ENCODE results near the gene RPS16.

RPS16 gene

DNA sequence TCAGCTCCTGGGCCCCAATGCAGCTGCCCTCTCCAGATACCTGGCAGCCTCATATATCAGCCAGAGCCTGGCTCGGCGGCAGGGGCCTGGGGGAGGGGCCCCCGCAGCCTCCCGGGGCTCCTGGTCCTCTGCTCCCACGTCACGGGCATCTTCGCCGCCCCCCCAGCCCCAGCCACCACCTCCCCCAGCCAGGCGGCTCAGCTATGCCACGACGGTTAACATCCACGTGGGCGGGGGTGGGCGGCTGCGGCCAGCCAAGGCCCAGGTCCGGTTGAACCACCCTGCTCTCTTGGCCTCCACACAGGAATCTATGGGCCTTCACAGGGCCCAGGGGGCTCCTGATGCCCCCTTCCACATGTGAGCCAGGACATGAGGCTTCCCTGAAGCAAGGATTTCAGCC lies 10.8 kb downstream of the RPS16 start:
- POLR2A ChIA-PET = no interaction called here
- DNase-seq (ENCODE audit: extremely low spot score) = no peak
- CTCF ChIA-PET = interaction anchor here (1.8 kb wide), 1 partner anchor 13 kb away, joined by 7 read pairs; the partner anchor contains the start of gene PLEKHG2
- TF ChIP-seq, protein P1, sequence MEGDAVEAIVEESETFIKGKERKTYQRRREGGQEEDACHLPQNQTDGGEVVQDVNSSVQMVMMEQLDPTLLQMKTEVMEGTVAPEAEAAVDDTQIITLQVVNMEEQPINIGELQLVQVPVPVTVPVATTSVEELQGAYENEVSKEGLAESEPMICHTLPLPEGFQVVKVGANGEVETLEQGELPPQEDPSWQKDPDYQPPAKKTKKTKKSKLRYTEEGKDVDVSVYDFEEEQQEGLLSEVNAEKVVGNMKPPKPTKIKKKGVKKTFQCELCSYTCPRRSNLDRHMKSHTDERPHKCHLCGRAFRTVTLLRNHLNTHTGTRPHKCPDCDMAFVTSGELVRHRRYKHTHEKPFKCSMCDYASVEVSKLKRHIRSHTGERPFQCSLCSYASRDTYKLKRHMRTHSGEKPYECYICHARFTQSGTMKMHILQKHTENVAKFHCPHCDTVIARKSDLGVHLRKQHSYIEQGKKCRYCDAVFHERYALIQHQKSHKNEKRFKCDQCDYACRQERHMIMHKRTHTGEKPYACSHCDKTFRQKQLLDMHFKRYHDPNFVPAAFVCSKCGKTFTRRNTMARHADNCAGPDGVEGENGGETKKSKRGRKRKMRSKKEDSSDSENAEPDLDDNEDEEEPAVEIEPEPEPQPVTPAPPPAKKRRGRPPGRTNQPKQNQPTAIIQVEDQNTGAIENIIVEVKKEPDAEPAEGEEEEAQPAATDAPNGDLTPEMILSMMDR (IDR thresholded peaks at IDR 0.05; ENCODE audit: control extremely low read depth, extremely low read depth, low read depth, missing control alignments) = no peak

DNA sequence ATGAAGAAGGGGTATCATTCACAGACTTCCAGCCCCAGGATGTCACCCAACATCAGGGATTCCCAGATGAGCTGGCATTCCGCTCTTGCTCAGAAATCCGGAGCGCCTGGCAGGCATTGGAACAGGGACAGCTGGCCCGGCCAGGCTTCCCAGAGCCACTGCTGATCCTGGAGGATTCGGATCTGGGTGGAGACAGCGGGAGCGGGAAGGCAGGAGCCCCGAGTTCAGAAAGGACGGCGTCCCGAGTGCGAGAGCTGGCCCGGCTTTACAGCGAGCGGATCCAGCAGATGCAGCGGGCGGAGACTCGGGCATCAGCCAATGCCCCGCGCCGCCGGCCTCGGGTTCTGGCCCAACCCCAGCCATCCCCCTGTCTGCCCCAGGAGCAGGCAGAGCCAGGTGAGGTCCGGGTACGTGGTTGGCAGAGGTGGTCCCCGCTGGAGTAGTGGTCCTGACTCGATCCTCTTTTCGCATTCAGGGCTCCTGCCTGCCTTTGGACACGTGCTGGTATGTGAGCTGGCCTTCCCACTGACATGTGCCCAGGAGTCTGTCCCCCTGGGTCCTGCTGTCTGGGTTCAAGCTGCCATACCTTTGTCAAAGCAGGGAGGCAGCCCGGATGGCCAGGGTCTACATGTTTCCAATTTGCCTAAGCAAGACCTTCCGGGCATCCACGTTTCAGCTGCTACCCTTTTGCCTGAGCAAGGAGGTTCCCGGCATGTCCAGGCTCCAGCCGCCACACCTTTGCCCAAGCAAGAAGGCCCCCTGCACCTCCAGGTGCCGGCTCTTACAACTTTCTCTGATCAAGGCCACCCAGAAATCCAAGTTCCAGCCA lies 12.3 kb downstream of the RPS16 start:
- CTCF ChIA-PET = interaction anchor here (1.0 to 2.0 kb wide), 3 partner anchors 10 to 26 kb away, joined by 3 to 8 read pairs (median 7); partner anchors contain the start of gene PLEKHG2

DNA sequence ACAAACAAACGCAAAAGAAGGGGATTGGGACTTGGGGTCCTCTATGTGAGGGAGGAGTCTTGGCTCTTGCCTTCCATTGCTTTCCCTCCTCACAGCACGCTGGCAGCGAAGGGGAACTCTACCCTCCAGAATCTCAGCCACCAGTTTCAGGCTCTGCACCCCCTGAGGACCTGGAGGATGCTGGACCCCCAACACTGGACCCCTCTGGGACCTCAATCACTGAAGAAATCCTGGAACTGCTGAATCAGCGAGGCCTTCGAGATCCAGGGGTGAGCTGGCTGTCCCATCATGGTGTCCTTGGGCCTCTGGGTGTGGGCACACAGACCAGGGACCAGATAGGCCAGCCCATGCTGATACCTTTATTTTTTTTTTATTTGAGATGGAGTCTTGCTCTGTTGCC lies 13.7 kb downstream of the RPS16 start:
- TF ChIP-seq, protein P1 (IDR thresholded peaks at IDR 0.05; ENCODE audit: control extremely low read depth, extremely low read depth, low read depth, missing control alignments) = no peak
- DNase-seq (ENCODE audit: extremely low spot score) = no peak
- ChIA-PET CTCF (interaction anchor here (1.0 to 3.4 kb wide), 3 partner anchors 10 to 81 kb away, joined by 3 to 9 read pairs (median 8); partner anchors contain the start of gene PLEKHG2), POLR2A (interaction anchor here (0.7 to 2.1 kb wide), 3 partner anchors 11 to 60 kb away, joined by 3 to 7 read pairs (median 3); partner anchors contain the start of genes MED29 and PAF1)

More for the DNA sequence above, 12.3 kb downstream of the RPS16 start:
- TF ChIP-seq, protein P1 (IDR thresholded peaks at IDR 0.05; ENCODE audit: control extremely low read depth, extremely low read depth, low read depth, missing control alignments) = no peak
- POLR2A ChIA-PET = interaction anchor here (0.6 to 2.1 kb wide), 4 partner anchors 10 to 43 kb away, joined by 4 to 10 read pairs (median 6); partner anchors contain the start of gene RPS16
- DNase-seq (ENCODE audit: extremely low spot score) = no peak

DNA sequence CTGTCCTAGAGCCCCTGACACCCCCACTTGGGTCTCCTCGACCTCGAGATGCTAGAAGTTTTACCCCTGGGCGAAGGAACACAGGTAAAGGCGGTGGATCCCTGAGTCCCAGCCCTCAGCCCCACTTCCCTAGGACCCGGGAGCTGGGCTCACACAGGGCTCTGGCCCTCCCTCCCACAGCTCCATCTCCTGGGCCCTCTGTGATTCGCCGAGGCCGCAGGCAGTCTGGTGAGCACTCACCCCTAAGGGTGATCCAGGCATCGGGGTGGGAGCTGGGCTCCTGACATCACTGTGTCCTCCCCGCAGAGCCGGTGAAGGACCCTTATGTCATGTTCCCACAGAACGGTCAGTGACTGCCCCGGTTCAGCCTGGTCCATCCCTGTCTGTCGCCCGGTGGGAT lies 15.0 kb downstream of the RPS16 start:
- ChIA-PET CTCF (interaction anchor here (1.0 to 3.5 kb wide), 6 partner anchors 8 to 82 kb away, joined by 3 to 15 read pairs (median 7); partner anchors contain the start of gene PLEKHG2), POLR2A (interaction anchor here (1.0 to 2.5 kb wide), 4 partner anchors 8 to 13 kb away, joined by 4 to 7 read pairs (median 6); partner anchors contain the start of gene PLEKHG2)
- TF ChIP-seq, protein P1 (IDR thresholded peaks at IDR 0.05; ENCODE audit: control extremely low read depth, extremely low read depth, low read depth, missing control alignments) = no peak
- no peak for DNase-seq (ENCODE audit: extremely low spot score)

DNA sequence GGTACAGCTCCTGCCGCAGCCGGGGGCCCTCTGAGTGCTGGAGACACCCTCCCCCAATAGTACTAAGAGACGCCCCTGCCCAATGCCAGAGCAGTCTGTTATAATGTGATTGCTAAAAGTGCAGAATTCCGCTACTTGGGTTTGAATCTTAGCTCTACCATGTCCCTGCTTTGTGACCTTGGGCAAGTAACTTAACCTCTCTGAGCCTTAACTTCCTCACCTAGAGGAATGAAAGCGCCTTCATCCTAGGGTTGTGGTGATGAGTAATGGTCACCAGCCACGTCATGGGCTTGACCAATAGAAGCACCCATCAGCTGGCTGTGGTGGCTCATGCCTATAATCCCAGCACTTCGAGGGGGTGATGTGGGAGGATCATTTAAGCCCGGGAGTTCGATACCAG lies 16.7 kb downstream of the RPS16 start:
- ChIA-PET CTCF (interaction anchor here (1.9 to 3.5 kb wide), 3 partner anchors 10 to 84 kb away, joined by 7 to 15 read pairs (median 9); no protein-coding TSS in a partner anchor), POLR2A (interaction anchor here (2.5 kb wide), 1 partner anchor 10 kb away, joined by 7 read pairs; no protein-coding TSS in a partner anchor)
- no peak for DNase-seq (ENCODE audit: extremely low spot score)
- TF ChIP-seq, protein P1 (IDR thresholded peaks at IDR 0.05; ENCODE audit: control extremely low read depth, extremely low read depth, low read depth, missing control alignments) = no peak

DNA sequence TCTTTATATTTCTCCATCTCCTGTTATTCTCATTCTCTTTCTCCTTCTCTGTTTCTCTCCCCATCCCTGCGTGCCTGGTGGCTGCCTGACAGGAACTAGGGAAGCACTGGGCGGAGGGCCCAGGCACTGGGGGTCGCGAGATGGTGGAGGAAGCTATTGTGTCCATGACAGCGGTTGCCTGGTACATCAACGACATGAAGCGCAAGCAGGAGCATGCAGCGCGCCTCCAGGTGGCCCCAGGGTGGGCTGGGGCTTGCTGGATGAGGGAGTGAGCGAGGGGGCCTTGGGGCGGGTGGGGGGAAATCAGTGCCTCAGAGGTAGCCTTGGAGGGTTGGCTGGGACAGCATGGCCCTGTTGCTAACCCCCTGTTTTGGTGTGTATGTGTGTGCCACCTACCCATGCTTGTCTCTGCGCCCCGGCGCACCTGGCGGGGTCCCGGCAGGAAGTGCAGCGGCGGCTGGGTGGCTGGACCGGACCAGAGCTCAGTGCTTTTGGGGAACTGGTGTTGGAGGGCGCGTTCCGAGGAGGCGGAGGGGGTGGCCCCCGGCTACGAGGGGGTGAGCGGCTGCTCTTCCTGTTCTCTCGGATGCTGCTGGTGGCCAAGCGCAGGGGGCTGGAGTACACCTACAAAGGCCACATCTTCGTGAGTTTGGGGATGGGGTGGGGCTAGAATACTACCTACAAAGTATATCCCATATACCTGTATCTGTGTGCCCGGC lies 18.1 kb downstream of the RPS16 start:
- TF ChIP-seq, protein P1 (IDR thresholded peaks at IDR 0.05; ENCODE audit: control extremely low read depth, extremely low read depth, low read depth, missing control alignments) = no peak
- no peak for DNase-seq (ENCODE audit: extremely low spot score)
- CTCF ChIA-PET = interaction anchor here (1.9 to 3.5 kb wide), 2 partner anchors 11 to 19 kb away, joined by 7 to 15 read pairs; no protein-coding TSS in a partner anchor

More for the DNA sequence above, 18.1 kb downstream of the RPS16 start:
- POLR2A ChIA-PET = no interaction called here
